Neuron (in vitro differentiated cells): Measurements from ENCODE around the gene PRR5L.

Experiments used
- H2AFZ ChIP-seq: one replicate; pipeline ENCODE4 v1.6.1; 2013; ENCODE audit warnings: low read depth, mild to moderate bottlenecking, inconsistent platforms, low read length, moderate library complexity
- H3K27me3 ChIP-seq: one replicate; pipeline ENCODE4 v1.6.1; 2013; ENCODE audit warnings: low read length; ENCODE audit not compliant: insufficient read depth
- H3K36me3 ChIP-seq: one replicate; pipeline ENCODE4 v1.6.1; 2013; ENCODE audit warnings: low read length; ENCODE audit not compliant: insufficient read depth
- H3K4me1 ChIP-seq: one replicate; pipeline ENCODE4 v1.6.1; 2013; ENCODE audit warnings: low read length; ENCODE audit not compliant: insufficient read depth
- H3K4me3 ChIP-seq: 2 replicates; pipeline ENCODE4 v1.5.1; 2013; ENCODE audit warnings: mild to moderate bottlenecking, low read length, moderate library complexity
- H3K9me3 ChIP-seq: one replicate; pipeline ENCODE4 v1.6.1; 2013; ENCODE audit warnings: low read length

Gene PRR5L

DNA sequence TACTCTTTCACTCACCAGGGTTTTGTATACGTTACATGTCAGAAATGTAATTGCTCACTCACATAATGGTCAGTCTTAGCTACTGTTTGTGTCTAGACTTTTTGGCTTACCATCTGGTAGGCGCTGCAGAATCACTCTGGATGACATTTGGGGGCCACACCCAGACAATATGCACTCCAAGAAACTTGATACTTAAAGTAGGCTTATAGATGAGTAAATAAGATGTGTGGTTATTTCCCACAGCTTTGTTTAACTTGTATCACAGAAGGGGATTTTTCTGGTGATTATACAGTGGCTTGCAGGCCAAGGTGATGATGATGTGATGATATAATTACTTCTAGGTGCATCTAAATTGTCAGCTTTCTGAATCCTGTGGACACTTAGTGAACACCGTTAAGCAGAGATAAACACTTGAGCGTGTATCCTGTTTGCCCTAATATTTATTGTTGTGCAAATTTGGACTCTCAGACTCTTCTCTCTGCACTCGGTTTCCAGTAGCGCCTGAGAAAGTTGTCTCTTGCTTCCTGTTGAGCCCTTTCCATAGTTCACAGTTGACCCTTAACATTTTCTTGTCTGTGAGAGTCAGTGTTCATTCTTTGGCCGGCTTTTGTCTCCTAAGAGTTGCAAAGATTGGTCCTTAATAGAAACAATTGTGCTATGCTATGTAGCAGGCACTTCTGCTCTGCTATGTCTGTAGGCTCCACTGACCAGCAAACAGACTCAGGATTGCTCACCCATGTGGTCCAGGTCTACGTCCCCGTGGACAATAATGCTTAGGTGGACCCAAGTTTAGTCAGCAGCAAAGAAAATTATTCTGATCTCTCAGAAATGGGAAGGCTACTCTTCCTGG lies 89.3 kb downstream of the PRR5L start:
- Histone ChIP-seq H3K36me3 (peaks cover 10% of the 10 kb centered on the region), H3K27me3 (no peaks in the 10 kb centered on the region), H3K4me3 (no peak overlapping the region), H2AFZ (no peak overlapping the region), H3K9me3 (no peaks in the 10 kb centered on the region), H3K4me1 (peaks cover 29% of the 10 kb centered on the region)

GRCh38 chr11:36386411-36386810 lies 90.3 kb downstream of the PRR5L start:
- no peak overlapping the region for H3K4me3 ChIP-seq
- H3K36me3 ChIP-seq: peaks cover 9% of the 10 kb centered on the region
- H3K9me3 ChIP-seq: no peaks in the 10 kb centered on the region

DNA sequence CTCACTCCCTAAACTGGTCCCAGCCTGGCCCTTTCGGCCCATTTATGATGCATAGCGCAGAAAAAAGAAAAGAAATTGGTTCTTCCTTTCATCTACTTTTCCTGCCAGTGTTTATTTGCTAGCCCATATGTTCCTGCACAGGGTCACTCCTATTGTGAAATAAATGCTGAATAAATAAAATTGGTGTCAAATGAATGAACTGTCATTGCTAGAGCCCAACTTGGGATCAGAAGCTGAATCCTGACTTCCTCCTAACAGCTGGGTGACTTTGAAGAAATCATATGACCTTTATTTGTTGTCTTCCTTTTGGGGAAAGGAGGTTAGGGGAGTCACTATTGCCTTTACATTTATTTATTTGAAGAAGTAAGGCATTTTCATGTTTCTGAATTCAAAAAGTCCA lies 92.0 kb downstream of the PRR5L start:
- Histone ChIP-seq H3K4me3 (no peak overlapping the region), H3K4me1 (peaks cover 42% of the 10 kb centered on the region), H3K9me3 (no peaks in the 10 kb centered on the region), H3K36me3 (no peaks in the 10 kb centered on the region), H3K27me3 (no peaks in the 10 kb centered on the region), H2AFZ (no peak overlapping the region)

More at GRCh38 chr11:36386411-36386810, 90.3 kb downstream of the PRR5L start:
- H2AFZ ChIP-seq: no peak overlapping the region
- H3K27me3 ChIP-seq: no peaks in the 10 kb centered on the region
- peaks cover 39% of the 10 kb centered on the region for H3K4me1 ChIP-seq

DNA sequence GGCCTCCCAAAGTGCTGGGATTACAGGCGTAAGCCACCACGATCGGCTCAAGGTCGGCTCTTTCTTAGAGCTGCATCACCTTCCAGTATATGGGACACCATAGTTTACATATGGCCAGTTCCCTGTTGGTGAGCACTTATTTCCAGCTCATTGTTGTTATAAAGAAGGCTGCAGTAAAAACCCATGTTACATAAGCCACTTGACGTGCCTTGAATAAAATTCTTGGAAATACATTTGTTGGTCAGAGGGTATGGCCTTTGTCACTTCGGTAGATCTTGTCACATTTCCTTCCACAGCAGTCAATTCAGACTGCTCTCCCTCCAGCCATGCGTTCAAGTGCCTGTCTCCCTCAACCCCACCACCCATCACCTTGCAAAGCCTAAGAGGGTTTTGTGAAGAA lies 92.9 kb downstream of the PRR5L start:
- Histone ChIP-seq H3K4me3 (no peak overlapping the region), H3K27me3 (no peaks in the 10 kb centered on the region), H3K9me3 (no peaks in the 10 kb centered on the region), H3K36me3 (peaks cover 4% of the 10 kb centered on the region), H2AFZ (no peak overlapping the region), H3K4me1 (peaks cover 42% of the 10 kb centered on the region)

GRCh38 chr11:36389811-36390210 lies 93.7 kb downstream of the PRR5L start:
- H3K4me3 ChIP-seq: no peak overlapping the region
- no peaks in the 10 kb centered on the region for H3K27me3 ChIP-seq
- no peak overlapping the region for H2AFZ ChIP-seq
- H3K9me3 ChIP-seq: no peaks in the 10 kb centered on the region
- H3K36me3 ChIP-seq: peaks cover 12% of the 10 kb centered on the region
- peaks cover 38% of the 10 kb centered on the region for H3K4me1 ChIP-seq

DNA sequence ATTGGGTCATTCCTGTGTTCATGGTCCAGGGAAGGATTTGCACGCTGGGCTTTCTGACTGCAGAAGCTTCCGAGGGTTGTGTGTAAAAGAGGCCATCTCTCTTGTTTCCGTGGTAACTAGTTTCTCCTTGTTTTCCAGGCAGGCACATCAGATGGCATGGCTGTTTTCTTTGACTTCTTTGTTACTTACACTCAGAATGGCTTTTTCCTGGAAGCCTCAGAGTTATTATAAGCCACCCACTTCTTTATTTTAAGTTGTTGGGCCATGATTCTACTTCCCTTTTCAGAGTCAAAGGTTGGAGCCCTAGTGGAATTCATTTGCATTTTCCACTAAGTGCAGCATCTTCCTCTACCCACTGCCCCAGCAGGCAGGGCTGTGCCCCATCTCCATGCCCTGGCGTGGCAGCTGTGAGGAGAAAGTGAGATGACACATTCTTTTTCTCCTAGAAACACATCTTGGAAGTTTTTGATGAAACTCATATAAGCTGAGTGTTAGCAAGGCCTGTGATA lies 94.9 kb downstream of the PRR5L start:
- Histone ChIP-seq H3K36me3 (peaks cover 15% of the 10 kb centered on the region), H3K4me1 (peaks cover 28% of the 10 kb centered on the region), H2AFZ (no peak overlapping the region), H3K4me3 (no peak overlapping the region), H3K27me3 (no peaks in the 10 kb centered on the region), H3K9me3 (no peaks in the 10 kb centered on the region)

DNA sequence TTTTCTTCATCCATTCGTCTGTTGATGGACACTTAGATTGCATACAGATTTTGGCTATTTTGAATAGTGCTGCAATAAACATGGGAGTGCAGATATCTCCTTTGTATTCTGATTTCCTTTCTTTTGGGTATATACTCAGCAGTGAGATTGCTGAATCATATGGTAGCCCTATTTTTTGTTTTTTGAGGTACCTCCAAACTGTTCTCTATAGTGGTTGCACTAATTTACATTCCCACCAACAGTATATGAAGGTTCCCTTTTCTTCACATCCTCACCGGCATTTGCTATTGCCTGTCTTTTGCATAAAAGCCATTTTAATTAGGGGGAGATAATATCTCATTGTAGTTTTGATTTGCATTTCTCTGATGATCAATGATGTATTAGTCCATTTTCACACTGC lies 96.1 kb downstream of the PRR5L start:
- no peaks in the 10 kb centered on the region for H3K27me3 ChIP-seq
- H3K4me1 ChIP-seq: peaks cover 20% of the 10 kb centered on the region
- no peaks in the 10 kb centered on the region for H3K9me3 ChIP-seq
- peaks cover 18% of the 10 kb centered on the region for H3K36me3 ChIP-seq
- H3K4me3 ChIP-seq: no peak overlapping the region
- H2AFZ ChIP-seq: no peak overlapping the region

DNA sequence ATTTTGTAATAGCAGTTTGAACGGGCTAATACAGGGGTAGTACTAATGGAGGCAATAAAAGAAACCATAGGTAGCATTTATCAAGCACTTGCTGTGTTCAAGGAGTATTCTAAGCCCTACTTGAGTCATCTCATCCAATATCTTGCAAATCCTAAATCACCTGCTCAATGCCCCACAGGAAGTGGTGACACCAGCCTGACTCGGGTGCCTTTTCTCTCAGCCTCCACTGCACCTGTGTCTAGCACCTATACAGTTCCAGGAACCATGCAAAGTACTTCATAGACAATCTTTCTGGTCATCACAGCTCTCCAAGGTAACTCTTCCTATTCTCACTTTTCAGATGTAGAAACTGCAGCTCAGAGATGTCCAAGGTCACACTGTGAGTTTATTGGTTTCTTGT lies 98.0 kb downstream of the PRR5L start:
- Histone ChIP-seq H3K4me3 (no peak overlapping the region), H3K36me3 (peaks cover 18% of the 10 kb centered on the region)

GRCh38 chr11:36394926-36395325 lies 98.8 kb downstream of the PRR5L start:
- H3K36me3 ChIP-seq: peaks cover 18% of the 10 kb centered on the region
- H3K27me3 ChIP-seq: no peaks in the 10 kb centered on the region
- peaks cover 24% of the 10 kb centered on the region for H3K4me1 ChIP-seq
- H2AFZ ChIP-seq: no peak overlapping the region
- H3K4me3 ChIP-seq: no peak overlapping the region
- no peaks in the 10 kb centered on the region for H3K9me3 ChIP-seq

More for the DNA sequence above, 98.0 kb downstream of the PRR5L start:
- H3K9me3 ChIP-seq: no peaks in the 10 kb centered on the region
- H3K4me1 ChIP-seq: peaks cover 24% of the 10 kb centered on the region
- H3K27me3 ChIP-seq: no peaks in the 10 kb centered on the region
- no peak overlapping the region for H2AFZ ChIP-seq

- Histone ChIP-seq H3K4me3 (no peak overlapping the region), H3K36me3 (peaks cover 22% of the 10 kb centered on the region), H2AFZ (no peak overlapping the region), H3K4me1 (peaks cover 13% of the 10 kb centered on the region), H3K27me3 (no peaks in the 10 kb centered on the region), H3K9me3 (no peaks in the 10 kb centered on the region)
Observed at GRCh38 chr11:36395978-36396736, 100.1 kb downstream of the PRR5L start.

- Histone ChIP-seq H3K4me3 (no peak overlapping the region), H2AFZ (no peak overlapping the region), H3K36me3 (peaks cover 40% of the 10 kb centered on the region), H3K27me3 (no peaks in the 10 kb centered on the region), H3K9me3 (no peaks in the 10 kb centered on the region), H3K4me1 (peaks cover 8% of the 10 kb centered on the region)
Observed at GRCh38 chr11:36398231-36398953, 102.3 kb downstream of the PRR5L start.

- Histone ChIP-seq H3K9me3 (no peaks in the 10 kb centered on the region), H3K36me3 (peaks cover 41% of the 10 kb centered on the region), H3K27me3 (no peaks in the 10 kb centered on the region), H2AFZ (no peak overlapping the region), H3K4me1 (peaks cover 8% of the 10 kb centered on the region), H3K4me3 (no peak overlapping the region)
Observed at GRCh38 chr11:36399236-36399635, 103.1 kb downstream of the PRR5L start.

- Histone ChIP-seq H3K9me3 (no peaks in the 10 kb centered on the region), H3K27me3 (no peaks in the 10 kb centered on the region), H3K4me1 (peaks cover 8% of the 10 kb centered on the region), H3K36me3 (peaks cover 39% of the 10 kb centered on the region), H2AFZ (no peak overlapping the region), H3K4me3 (no peak overlapping the region)
Observed at GRCh38 chr11:36399745-36400144, 103.7 kb downstream of the PRR5L start.
